GM03348 (cell line): ENCODE measurements around the gene FOXP4.

ENCODE experiments used
- DNase-seq: peaks from one replicate; pipeline ENCODE4 v3.0.0; 2012; ENCODE audit warnings: low spot score

Gene FOXP4

DNA sequence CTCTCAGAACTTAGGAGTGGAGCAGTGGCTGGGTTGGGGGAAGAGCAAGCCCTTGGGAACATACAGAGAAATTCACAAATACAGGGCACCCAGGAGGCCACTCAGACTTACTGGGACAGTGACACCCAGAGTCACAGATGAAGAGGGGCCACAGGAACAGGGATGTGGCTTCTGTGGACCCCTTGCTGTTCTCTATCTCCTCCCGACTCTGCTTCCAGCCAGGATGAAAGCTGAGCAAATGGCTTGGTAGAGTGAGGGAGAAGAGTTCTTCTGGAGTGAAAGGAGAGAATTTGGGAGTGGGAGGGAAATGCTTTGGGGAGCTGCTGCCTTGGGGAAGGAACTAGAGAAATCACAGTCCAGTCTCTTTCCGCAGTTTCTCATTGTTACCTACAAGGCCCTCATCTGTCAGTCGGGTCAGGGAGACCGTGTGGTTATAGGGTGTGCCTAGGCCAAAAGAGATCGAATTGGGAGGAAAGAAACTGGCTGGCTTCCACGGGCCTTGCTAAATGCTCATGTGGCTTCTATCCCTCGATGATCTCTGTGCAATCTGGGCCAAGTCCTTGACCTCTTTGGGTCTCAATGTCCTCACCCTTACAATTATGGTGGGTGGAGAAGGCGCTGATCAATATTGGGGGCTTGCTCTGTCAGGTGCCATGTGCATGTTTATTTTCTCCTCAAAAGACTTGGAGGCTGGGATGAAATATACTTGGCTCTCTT lies 17.0 kb downstream of the FOXP4 start:
- DNase-seq, result no peak

DNA sequence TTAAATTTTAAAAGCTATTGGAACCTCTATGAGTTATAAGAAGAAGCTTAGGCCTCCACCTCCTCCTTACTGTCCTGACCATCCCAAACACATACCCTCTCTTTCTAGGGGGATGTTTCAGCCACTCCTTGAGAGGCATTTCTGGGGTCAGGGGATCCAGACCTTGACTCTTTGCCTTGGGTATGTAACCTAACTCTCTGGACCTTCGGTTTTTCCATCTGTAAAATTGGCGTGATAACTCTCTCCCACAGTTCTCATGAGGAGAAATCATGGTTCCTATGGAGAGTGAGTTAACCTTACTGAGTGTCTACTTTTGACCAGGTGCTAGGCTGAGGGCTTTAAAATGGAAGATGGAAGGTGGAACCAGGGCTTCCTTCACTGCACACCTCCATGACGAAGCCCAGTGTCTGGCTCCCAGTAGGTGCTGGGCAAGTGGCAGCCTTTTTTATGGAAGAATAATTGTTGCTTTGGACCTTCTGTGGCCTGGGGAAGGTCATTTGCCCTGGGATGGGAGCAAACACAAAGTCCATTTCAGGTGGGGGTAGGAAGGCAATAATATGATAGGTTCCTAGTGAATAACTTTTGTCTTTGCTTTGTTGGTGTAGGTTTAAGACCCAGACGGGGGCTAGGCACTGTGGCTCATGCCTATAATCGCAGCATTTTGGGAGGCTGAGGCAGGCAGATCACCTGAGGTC lies 18.4 kb downstream of the FOXP4 start:
- no peak for DNase-seq

DNA sequence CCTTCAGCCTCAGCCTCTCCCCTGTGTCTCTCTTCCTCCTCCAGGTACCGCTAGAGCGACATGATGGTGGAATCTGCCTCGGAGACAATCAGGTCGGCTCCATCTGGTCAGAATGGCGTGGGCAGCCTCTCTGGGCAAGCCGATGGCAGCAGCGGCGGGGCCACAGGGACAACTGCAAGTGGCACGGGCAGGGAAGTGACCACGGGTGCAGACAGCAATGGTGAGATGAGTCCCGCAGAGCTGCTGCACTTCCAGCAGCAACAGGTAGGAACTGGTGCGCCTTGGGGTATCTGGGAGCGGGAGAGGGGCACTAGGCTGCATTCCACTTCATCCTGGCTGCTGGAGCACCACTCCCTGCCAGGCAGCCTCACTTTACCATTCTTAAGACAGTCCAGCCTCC lies 19.5 kb downstream of the FOXP4 start:
- DNase-seq, result no peak

DNA sequence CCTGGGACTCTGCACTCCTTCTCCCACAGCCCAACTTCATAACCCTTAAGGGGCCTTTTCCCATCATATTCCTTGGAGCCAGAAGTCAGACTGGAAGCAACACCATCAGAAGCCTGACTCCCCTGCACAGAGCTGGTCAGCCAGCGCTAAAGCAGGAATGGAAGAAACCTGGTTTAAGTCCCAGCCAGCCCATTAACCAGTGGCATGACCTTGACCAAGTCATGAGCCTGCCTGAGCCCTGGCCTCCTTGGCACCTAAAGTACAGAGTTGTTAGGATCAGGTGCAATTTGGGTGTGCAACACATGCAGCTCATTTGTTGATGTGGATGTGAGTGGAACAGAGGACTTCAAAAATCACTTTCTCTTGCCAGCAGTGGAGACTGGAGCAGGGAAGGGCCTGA lies 20.8 kb downstream of the FOXP4 start:
- no peak for DNase-seq

DNA sequence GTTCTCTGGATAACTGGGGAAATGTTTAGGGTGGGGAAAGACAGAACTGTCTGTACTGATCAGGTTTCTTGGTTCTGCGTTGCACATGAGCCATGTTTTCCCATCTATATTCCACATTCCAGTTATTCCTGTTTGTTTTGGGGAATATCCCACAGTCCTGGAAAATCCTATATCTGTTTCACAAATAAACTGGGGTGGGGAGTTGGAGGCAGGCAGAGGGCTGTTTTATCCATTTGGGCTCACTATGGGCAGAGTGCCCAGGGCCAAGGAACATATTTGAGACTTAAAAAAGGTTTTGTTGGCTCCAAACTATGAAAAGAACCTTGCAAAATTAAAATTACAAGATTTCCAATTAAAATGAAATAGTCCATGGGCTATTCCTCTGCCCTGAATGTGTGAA lies 21.5 kb downstream of the FOXP4 start:
- DNase-seq, result no peak

DNA sequence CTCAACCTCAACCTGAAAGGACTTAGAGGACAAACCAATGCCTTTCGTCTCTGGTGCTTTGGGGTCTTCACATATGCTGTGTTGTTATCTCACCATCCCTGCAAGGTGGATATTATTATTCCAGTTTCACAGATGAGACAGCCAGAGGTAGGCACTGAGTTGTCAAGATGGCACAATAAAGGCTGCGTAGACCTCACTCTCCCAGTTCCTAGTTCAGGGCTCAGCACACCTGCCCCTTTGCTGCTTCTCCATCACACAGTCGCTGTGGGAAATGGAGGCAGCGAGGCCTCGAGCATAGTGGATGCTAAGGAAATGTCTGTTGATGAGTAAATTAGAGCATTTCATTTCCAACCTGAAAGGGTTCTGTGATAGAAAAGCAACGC lies 22.0 kb downstream of the FOXP4 start:
- DNase-seq, result no peak

DNA sequence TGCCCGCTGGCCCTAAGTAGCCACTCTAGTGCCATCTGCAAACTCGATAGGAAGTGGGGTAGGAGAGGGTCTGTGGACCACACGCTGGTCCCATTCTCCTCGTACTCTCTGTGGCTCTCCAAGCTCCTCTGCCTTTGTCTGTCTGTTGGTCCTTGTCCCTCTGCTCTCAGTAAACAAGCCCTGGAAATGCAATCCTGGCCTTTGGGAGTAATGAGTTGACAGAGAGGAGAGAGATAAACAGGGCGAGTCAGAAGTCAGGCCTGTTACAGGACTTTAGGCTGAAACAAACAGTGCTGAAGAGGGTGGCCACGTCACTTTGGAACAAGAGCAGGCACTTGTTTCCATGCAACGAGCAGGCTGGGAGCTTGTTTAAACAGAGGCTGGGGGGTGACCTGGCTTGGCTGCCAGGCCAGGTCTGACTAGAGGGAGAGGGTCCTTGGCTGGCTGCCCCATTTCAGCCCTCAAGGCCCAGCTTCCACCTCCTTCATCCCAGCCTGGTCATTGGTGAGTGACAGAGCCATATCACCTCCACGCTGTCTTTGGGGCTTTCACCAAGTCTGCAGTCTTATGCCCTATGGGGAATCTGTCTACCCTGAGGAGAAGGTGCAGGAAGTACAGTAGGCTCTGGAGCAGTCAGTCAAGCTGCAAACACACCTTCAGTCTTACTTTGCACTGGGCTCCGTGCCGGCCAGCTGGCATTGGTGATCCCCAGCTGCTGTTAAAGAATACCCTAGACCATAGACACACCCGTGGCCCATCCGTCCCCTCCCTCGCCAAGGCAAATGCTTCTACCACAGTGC lies 22.6 kb downstream of the FOXP4 start:
- DNase-seq, result no peak

DNA sequence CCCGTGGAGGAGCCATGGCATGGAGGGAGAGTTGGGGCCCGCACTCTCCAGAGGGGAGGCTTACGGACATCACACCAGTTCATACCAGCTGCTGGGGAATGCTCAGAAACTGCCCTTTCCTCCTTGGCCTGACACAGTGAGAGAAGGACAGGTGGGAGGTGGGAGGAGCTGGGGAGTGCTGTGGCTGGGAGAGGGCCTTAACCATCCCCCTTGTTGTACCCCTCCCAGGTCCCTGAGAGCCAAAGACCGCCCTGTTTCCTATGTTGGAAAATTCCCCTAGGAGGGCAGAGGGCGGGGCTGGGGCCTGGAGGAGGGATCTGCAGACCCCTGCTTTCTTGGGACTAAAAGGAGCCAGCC lies 24.1 kb downstream of the FOXP4 start:
- DNase-seq, result no peak

DNA sequence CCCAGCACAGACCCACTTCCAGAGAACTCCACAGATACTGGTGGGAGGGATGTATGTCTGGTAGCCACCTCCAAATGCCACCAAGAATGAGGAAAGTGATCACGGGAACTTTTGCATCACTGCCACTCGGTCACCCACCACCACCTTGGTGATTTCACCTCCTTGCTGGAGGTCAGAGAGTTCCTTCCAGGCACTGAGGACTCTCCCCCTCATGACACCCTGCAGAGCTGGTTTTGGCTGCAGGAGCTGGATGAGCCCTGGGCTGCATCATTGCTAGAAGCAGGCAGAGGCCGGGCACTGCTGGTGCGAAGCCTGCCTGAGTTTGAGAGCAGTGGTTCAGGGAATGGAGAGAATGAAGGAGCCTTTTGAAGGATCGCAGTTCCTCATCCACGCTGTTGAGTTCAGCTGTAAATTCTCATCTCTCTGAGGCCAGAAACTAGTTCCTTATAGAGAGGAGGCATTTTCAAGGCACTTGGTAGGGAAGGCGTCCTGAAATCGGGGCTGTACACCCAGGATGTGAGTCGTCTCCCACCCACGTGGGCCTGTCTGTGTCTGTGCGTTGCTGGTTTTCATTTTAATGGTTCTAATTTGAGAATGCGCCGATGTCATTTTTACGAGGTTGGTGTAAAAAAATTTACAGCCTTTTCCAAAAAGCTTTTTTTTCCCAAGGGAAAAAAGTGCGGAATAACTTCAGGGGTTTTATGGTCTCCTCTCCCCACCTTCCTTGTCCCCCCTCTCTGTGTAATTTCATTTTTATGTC lies 25.0 kb downstream of the FOXP4 start:
- peak; percentile 44 for DNase-seq

DNA sequence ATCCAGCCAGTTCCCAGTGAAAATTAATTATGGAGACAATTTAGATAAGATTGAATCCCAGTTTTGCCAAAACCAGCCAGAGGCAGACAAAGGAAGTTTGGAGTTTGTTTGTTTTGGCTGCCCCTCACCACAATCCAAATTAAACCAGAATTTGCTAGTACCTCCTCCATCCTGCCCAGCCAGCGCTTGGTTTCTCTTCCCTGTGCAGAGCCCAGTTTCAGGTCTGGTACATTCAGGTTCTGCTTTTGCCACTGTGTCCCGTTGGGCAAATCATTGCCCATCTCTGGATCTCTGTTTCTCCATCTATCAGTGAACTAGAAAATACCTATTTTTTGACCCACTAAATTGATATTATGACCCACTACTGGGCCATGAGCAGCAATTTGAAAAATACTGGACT lies 26.4 kb downstream of the FOXP4 start:
- no peak for DNase-seq

DNA sequence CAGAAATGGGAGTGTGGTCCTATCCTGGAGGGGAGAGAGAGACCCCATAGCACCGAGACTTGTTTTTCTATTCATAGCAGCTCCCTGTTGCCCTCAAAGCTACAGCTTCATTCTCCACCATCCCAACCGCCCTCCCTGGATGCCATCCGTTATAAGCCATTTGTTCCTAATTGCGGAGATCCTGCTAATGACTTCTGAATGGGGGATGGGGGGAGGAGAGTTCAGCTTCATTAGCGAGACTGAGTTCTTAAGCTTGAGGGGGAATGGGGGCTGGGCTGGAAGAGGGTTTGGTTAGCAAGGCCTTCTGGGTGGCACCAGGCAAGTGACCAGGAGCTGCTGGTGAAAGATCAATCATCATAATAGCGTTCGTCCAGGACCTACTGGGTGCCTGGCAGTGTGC lies 27.1 kb downstream of the FOXP4 start:
- DNase-seq, result no peak

DNA sequence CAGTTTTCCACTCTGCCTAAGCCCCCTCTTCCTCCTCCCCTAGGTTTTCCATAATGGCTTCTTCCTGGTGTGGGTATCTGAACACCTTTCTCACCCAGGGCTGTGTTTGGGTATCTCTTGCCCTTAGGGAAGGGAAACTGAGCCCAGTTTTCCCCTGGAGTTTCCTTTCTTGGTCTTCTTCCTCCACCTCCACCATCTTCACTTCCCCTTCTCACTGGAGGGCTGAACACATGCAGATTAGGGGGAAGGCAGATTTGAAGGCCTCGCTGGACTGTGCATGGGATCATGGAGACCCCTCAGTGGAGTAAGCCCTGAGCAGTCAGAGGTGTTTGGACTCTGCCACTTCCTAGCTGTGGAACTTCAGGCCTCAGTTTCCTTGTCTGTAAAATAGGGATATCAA lies 27.8 kb downstream of the FOXP4 start:
- no peak for DNase-seq

DNA sequence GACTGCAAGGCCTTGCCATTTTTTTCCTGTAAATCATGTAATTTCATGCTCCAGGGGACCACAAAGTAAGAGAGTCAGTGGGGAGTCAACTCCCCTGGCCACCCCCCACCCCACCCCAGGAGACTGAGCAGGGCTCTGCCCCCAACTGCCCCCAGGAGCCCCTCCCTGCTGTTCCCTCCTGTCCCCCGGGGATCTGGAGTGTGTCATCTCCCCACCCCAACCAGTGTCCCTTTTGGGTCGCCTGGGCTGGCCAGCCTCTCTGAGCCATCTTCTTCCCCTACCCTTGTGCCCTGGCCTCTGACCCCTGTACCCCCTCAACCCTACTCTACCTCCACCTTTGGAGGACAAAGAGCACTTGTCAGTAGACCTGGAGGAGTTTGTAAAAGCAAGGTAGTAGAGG lies 29.4 kb downstream of the FOXP4 start:
- DNase-seq, result no peak

DNA sequence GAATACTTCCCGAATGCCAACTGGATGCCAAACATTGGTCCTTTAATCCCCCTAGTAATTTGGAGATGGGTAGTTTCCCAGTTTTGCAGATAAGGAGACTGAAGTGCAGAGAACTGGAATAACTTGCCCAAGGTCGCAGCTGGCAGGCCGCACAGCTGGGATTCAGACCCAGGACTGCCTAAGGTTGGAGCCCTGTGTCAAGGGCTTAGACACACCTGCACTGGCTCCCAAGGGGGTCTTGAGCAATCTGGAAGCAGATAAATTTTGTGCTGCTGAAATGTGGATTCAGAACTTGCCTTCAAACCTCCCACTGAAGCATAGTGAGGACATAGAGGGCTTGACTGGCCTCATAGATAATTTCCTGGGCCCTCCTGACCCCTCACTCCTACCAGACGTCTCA lies 30.5 kb downstream of the FOXP4 start:
- no peak for DNase-seq

DNA sequence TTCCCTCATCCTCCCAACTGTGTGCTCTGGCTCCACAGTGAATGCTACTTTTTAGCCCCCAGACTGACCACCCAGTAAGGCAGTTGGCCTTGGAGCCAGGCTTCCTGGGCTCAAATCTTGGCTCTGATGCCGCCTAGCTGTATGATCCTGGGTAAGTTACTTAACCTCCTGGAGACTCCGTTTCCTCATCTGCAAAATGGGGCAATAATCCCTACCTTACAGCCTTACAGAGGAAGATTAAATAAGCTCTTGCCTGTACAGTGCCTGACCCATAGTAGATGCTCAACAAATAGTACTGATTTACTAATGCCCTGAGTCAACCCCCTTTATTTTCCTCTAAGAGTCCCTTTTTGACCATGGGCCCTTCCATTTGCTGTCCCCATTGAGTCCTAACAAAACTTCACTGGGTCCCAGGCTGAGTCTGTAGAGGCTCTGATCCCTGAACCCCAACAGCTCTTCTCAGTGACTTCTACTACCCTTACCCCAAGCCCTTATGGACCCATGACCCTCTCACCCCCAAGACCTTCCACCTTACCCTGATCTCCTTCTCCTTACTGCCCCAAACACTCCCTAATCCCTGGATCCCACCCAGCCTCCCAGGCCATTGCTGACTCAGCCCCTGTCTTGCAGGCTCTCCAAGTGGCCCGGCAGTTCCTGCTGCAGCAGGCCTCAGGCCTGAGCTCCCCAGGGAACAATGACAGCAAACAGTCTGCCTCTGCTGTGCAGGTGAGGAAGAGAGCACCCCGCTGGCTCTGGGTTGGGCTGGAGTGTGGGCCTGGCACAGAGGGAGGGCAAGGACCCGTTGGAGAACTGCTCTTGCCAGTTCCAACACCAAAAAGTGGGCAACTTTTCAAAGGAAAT lies 31.4 kb downstream of the FOXP4 start:
- peak; percentile 62 for DNase-seq

DNA sequence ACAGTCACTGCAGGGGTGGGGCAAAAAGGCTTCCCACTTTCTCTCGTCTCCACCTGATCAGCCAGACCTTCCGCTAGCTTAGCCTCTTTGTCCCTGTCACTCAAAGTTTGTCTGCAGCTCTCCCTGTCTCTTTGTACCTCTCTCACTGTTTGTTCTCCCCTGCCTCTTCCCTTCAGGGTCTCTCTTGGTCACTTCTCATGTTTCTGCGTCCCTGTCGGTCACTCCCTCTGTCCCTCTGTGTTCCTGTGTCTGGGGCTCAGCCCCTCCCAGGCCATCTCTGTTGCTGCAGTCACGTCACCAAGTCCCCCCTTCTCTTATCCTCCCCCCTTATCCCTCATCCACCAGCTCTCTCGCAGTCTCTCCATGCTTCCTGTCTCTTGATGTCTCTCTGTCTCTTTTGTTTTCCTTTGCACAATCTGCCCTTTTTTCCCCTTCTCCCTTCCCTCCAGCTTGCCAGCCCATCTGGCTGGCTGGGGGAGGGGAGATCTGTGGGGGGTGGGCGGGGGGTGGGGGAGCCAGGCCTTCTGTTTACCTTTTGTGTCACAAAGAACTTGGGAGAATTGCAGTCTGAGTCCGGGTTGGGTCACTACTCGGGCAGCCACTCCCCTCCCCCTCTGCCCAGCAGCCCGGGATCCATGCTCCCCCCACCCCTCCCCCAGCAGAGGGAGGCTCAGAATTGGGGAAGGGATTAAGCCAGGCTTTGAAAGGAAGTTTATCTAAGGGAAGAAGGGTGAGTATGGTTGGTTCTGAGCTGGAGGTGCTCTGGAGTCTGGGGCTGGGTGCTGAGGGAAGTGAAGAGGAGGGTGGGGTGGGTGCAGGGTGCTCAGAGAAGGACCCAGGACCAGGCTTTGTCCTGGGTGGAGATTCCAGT lies 32.3 kb downstream of the FOXP4 start:
- no peak for DNase-seq

DNA sequence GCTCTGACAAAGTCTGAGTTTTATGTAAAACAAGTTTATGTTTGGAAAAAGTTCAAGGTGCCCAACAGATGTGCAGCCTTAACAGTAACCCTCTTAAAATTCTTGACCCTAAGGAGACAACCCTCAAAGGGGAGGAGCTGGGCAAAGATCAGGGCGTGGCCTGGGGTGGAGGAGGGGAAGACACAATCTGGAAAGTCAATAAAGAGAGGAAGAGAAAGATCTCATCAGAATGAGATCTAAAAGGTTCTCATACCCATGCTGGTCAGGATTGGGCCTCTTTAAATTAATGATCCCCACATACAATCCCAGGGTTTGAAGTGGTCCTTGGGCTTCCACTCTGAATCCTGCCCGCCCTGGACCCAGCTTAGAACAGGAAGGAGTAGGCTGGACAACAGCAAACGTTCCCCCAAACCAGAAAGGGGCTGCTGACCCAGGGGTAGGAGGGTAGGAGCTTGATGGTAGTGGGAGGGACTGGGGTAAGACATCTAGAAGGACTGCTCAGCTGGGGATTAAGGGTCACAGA lies 33.0 kb downstream of the FOXP4 start:
- peak; percentile 27 for DNase-seq

DNA sequence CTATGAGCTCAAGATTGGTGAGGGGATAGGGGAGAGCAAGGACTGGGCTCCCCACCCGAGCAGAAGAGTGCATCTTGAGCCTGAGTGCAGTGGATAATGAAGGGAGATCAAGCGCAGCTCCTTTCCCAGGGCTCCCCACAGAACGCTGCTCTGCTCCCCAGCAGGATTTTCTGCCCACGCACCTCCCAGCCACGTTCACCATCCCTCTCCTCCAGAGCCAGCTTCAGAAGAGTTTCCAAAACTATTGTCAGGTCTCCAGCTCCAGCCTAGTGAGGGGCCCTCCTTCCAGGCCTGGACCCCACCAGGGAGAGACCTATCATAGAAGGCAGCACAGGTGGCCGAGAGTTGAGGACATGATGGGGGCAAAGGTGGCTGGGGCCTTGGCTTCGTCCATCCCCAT lies 34.5 kb downstream of the FOXP4 start:
- no peak for DNase-seq

DNA sequence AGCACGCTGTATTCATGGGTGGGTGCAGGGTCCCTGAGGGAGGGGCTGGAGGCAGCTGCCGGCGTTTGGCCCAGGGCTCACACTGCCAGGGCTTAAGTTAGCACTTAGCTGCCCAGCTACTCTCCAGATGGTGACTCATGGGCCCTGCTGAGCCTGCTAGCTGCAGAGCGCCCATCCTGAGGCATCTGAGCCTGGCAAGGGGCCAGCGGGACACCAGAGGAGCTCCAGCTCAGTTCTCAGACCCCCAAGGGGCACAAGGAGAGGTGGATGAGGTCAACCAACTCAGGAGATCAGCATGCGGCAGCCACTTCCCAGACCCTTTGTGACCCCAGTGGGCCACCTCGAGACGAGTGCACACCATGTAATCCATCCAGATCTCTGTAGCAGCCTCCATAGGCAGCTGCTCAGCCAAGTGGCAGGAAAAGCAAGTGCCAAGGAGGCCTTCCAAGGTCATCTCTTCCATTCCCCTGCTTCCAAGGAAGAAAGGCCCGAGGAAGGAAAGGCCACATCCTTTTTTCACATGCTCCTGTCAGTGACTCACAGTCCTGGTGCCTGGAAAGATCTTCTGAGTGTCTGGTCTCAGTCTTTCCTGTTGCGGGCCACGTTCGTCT lies 35.3 kb downstream of the FOXP4 start:
- peak; percentile 85 for DNase-seq

DNA sequence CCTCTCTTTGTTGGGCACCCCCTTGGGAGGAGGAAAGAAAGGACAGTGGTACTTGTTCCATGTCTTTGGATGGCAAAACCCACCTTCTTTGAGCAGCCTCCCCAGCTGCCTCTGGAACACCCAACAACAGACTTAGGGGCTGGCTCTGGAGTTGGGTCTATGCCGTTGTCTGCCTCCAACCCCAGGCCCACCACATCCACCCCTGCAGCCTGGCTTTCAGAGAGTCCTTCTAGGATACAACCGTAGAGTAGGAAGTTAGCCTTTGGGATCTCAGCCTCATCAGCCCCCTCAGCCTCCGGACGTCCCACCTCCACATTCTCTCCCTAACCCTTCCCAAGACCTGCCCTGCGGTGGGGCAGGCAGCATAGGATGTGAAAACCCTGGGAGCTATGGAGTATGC lies 36.4 kb downstream of the FOXP4 start:
- DNase-seq, result no peak
